Measurements from ENCODE around the gene SORCS2. TPM values are rescaled to one million over a fixed set of nuclear protein-coding genes. Genes with fewer than 3 reads are reported as not detected.

Gene SORCS2
- total RNA-seq, 1 donor from 2014 or later = 29.5 TPM

GRCh38 chr4:7375427-7375826, 183.1 kb downstream of the SORCS2 start:
- no peak overlapping the region for H3K27ac Mint-ChIP-seq (ENCODE audit: unreplicated experiment)
- no peak for DNase-seq
- H3K4me3 Mint-ChIP-seq (ENCODE audit: unreplicated experiment) = no peak overlapping the region
- H3K4me1 Mint-ChIP-seq (ENCODE audit: low read depth, unreplicated experiment) = peaks cover 8% of the 10 kb centered on the region
- no peak for TF ChIP-seq CTCF (IDR thresholded peaks at IDR 0.05; ENCODE audit: partially characterized antibody, unreplicated experiment)
- peaks cover 3% of the 10 kb centered on the region for H3K27me3 Mint-ChIP-seq (ENCODE audit: unreplicated experiment)
- no peaks in the 10 kb centered on the region for H3K36me3 Mint-ChIP-seq (ENCODE audit: unreplicated experiment)
- H3K9me3 Mint-ChIP-seq (ENCODE audit: unreplicated experiment) = peaks cover 3% of the 10 kb centered on the region

GRCh38 chr4:7377223-7377865, 185.0 kb downstream of the SORCS2 start:
- H3K27me3 Mint-ChIP-seq (ENCODE audit: unreplicated experiment) = peaks cover 10% of the 10 kb centered on the region
- peaks cover 7% of the 10 kb centered on the region for H3K4me1 Mint-ChIP-seq (ENCODE audit: low read depth, unreplicated experiment)
- peaks cover 3% of the 10 kb centered on the region for H3K9me3 Mint-ChIP-seq (ENCODE audit: unreplicated experiment)
- TF ChIP-seq CTCF (IDR thresholded peaks at IDR 0.05; ENCODE audit: partially characterized antibody, unreplicated experiment) = no peak
- H3K4me3 Mint-ChIP-seq (ENCODE audit: unreplicated experiment) = no peak overlapping the region
- no peaks in the 10 kb centered on the region for H3K36me3 Mint-ChIP-seq (ENCODE audit: unreplicated experiment)
- no peak overlapping the region for H3K27ac Mint-ChIP-seq (ENCODE audit: unreplicated experiment)
- no peak for DNase-seq

GRCh38 chr4:7379186-7379585, 186.8 kb downstream of the SORCS2 start:
- TF ChIP-seq CTCF (IDR thresholded peaks at IDR 0.05; ENCODE audit: partially characterized antibody, unreplicated experiment) = no peak
- peaks cover 3% of the 10 kb centered on the region for H3K9me3 Mint-ChIP-seq (ENCODE audit: unreplicated experiment)
- DNase-seq = no peak
- H3K4me3 Mint-ChIP-seq (ENCODE audit: unreplicated experiment) = no peak overlapping the region
- no peaks in the 10 kb centered on the region for H3K36me3 Mint-ChIP-seq (ENCODE audit: unreplicated experiment)
- peaks cover 12% of the 10 kb centered on the region for H3K4me1 Mint-ChIP-seq (ENCODE audit: low read depth, unreplicated experiment)
- H3K27me3 Mint-ChIP-seq (ENCODE audit: unreplicated experiment) = peaks cover 10% of the 10 kb centered on the region
- H3K27ac Mint-ChIP-seq (ENCODE audit: unreplicated experiment) = no peak overlapping the region

- Mint-ChIP-seq H3K4me1 (ENCODE audit: low read depth, unreplicated experiment) (peaks cover 12% of the 10 kb centered on the region), H3K27me3 (ENCODE audit: unreplicated experiment) (peaks cover 8% of the 10 kb centered on the region), H3K27ac (ENCODE audit: unreplicated experiment) (no peak overlapping the region), H3K36me3 (ENCODE audit: unreplicated experiment) (no peaks in the 10 kb centered on the region), H3K9me3 (ENCODE audit: unreplicated experiment) (peaks cover 3% of the 10 kb centered on the region), H3K4me3 (ENCODE audit: unreplicated experiment) (no peak overlapping the region)
- no peak for TF ChIP-seq CTCF (IDR thresholded peaks at IDR 0.05; ENCODE audit: partially characterized antibody, unreplicated experiment)
- no peak for DNase-seq
Measured at GRCh38 chr4:7379719-7380118, 187.4 kb downstream of the SORCS2 start.

GRCh38 chr4:7381221-7381889, 189.0 kb downstream of the SORCS2 start:
- no peak for DNase-seq
- no peaks in the 10 kb centered on the region for H3K36me3 Mint-ChIP-seq (ENCODE audit: unreplicated experiment)
- peaks cover 15% of the 10 kb centered on the region for H3K4me1 Mint-ChIP-seq (ENCODE audit: low read depth, unreplicated experiment)
- peaks cover 8% of the 10 kb centered on the region for H3K27me3 Mint-ChIP-seq (ENCODE audit: unreplicated experiment)
- H3K27ac Mint-ChIP-seq (ENCODE audit: unreplicated experiment) = no peak overlapping the region
- H3K4me3 Mint-ChIP-seq (ENCODE audit: unreplicated experiment) = no peak overlapping the region
- no peak for TF ChIP-seq CTCF (IDR thresholded peaks at IDR 0.05; ENCODE audit: partially characterized antibody, unreplicated experiment)
- H3K9me3 Mint-ChIP-seq (ENCODE audit: unreplicated experiment) = peaks cover 1% of the 10 kb centered on the region
